IPS-18c (cell line): Measurements from ENCODE around the gene CCBE1.

Experiments
- H3K4me3 ChIP-seq: 2 replicates; pipeline ENCODE4 v1.7.0; 2013; ENCODE audit warnings: low read depth, mild to moderate bottlenecking, low read length, moderate library complexity; ENCODE audit not compliant: insufficient read depth
- H3K9me3 ChIP-seq: one replicate; pipeline ENCODE4 v1.6.1; 2013; ENCODE audit warnings: mild to moderate bottlenecking, low read length, moderate library complexity; ENCODE audit not compliant: control insufficient read depth, insufficient read depth

The CCBE1 gene

DNA sequence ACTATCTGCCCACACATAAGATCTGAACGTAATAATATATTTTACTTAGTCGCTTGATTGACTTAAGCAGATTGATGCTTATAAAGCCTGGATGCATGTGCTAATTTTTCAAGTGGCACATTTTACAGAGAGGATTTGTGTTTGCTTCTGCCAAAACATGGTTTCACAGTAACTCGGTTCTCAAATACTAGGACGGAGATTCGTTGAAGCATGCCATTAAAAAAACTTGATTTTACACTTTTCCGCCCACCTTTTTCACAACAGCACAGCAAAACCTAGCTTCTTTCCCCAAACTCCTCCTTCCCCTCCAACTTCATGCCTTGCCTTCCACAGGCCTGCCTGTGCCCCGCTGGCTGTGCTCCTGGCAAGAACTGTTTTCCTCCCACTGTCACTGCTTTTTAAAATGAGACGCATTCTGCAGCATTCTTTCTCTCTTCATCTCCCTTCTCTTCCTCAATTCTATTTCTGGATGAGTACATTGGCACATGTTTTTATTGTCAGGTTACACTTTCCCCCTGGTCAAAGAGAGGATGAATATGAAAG lies 283.0 kb downstream of the CCBE1 start:
- H3K9me3 ChIP-seq = no peaks in the 10 kb centered on the region
- H3K4me3 ChIP-seq = no peak overlapping the region

DNA sequence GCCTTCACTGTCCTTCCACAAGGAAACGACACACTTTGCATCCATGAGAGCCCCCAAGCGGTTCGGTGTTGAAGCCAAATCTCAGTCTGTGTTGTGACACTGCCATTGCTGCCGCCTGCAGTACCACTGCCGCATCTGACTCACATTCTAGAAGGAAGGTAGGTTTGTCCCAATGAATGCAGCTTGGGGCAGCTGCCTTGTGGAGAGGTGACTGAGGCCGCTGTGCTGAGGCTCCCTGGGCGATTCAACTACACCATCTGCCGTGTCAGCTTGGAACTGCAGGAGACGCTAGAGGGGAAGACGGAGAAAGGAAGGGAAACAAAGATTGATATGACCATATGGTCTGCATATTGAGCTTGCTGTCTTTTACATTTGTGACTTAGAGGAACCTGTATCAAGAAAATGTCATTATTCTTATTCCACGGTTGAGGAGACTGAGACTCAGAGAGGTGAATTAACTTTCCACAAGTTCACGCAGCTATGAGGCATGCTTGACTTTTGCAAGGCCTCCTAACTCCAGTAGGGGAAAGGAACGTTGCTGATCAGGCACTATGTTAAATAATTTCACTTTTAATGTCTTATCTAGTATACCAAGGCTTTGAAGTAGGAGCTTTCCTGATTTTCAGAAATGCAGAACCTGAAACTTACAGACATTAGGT lies 294.7 kb downstream of the CCBE1 start:
- no peak overlapping the region for H3K4me3 ChIP-seq
- no peaks in the 10 kb centered on the region for H3K9me3 ChIP-seq

DNA sequence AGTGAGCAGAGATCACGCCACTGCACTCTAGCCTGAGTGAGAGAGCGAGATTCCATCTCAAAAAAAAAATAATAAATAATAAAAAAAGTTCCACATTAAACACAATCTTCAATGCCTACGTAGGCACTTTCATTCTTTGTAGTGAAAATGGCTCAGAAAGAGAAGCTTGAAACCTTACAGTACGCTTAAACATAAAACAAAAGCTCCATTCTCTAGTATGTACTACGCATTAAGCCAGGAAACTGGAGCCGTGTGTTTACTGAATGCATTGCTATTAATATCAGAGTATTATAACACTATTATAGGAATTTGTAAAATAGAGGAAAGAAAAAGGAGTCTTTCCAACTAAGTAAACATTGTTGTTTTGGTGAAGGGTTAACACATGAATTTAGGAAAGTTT lies 296.8 kb downstream of the CCBE1 start:
- Histone ChIP-seq H3K4me3 (no peak overlapping the region), H3K9me3 (no peaks in the 10 kb centered on the region)

DNA sequence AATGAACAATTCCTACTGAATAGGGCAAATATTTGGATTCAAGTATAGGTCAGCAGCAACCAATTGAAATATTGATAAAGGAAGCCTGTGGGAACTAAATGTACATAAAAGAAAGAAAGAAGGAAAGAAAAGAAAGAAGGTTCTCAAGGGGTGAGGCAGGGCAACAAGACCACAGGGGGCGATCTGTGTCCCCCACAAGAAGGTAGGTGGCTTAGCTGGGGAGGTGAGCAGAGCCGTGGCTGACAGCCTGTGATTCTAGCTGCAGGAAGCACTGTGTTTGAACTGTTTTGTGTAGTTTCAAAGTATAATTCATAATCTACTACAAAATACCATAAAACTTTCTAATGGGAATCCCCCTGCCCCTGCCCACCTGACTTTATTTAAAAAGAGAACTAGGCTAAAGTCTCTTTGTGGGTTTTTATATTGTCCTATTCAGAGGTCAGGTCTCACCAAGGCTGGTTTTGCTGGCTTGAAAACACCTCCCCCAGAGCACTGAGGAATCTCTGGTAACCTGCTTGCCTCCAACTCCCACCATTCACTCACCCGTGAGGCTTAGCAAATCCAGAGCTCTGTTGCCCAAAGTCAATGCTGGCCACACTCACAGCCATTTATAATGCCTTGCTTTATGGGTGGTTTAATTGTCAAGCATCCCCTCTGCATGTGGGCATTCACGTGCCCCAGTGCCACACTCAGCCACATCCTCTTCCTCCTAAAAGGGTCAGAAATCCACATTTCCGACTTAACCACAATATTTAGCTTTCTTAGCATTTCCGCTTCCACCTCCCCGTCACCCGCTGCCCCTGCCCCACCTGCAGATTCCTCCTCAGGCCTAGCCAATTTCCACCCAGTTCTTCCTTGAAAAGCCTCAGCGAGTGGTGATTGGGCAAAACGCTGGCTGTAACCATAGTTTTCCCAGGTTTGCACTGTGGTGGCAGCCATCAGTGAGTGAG lies 301.7 kb downstream of the CCBE1 start:
- no peak overlapping the region for H3K4me3 ChIP-seq
- H3K9me3 ChIP-seq = peaks cover 2% of the 10 kb centered on the region

DNA sequence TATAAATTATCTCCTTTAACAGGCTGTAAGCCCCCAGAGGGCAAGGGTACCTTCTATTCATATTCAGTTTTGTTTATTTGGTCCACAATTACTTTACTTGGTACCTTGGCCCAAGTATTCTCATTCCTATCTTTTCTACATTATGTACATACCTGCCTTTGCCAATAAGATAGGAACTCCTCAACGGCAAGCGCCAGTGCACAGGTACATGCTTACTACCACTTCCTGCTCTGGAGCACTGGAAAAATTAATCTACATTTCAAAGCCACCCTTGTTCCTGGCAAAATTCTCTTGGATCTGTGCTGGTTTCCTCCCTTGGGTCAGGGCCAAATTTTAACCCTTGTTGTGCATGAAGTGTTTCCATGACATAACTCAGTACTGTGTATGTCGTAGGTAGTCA lies 303.8 kb downstream of the CCBE1 start:
- H3K4me3 ChIP-seq = no peak overlapping the region
- H3K9me3 ChIP-seq = peaks cover 2% of the 10 kb centered on the region

DNA sequence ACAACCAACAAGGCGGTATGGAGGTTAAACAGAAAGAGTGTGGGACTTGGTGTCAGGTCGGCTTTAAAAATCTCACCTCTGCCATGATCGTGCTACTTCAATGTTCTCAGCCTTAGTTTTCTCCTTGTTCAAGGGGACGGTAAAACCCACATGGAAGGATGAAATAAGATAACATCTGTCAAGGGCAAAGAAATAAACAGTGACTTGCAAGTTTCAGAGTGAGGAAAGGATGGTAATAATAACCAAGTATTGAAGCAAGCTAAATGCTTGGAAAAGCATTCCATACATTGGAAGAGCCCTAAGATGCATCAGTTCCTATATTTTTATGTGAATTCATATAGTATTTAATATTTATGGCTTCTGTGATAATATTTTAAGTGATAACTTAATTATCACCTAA lies 308.4 kb downstream of the CCBE1 start:
- peaks cover 2% of the 10 kb centered on the region for H3K9me3 ChIP-seq
- no peak overlapping the region for H3K4me3 ChIP-seq

DNA sequence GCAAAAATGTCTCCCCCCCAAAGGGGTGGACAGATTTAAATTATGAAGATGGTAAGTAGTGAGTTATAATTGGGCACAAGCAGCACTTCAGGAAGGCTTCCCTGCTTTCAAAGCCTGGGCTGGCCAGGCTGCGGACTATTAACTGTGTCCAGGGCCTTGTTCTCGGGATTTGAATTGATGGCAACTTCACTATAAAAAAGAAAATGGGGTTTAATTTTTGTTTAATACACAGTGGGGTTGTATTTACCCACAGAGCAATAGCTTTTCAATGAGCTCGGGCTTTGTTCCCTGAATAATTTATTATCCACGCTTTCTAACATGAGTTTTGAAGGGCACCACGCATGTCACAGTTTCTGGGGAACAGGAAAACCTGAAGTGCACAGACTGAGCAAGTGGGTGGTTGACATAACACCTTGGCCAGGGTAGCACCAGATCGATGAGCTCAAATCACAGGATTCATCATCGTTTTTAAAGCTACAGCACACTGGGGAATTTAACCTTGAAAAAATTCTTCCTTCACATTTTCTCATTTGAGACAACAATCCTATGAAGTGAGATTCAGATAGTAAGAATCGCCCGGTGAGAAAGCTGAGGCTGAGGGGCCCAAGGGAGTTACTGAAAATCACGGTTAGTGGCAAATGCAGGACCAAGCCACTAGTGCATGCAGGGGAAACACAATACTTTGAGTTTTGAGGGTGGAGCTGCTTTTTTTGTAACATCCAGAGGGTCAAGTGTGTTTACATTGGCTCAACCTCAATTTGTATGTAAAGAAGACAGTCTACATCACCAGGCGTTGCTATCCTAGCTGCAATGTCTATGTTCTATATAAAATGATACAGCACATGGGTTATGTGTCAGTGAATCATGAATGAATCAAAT lies 309.3 kb downstream of the CCBE1 start:
- Histone ChIP-seq H3K9me3 (peaks cover under 1% of the 10 kb centered on the region), H3K4me3 (no peak overlapping the region)

DNA sequence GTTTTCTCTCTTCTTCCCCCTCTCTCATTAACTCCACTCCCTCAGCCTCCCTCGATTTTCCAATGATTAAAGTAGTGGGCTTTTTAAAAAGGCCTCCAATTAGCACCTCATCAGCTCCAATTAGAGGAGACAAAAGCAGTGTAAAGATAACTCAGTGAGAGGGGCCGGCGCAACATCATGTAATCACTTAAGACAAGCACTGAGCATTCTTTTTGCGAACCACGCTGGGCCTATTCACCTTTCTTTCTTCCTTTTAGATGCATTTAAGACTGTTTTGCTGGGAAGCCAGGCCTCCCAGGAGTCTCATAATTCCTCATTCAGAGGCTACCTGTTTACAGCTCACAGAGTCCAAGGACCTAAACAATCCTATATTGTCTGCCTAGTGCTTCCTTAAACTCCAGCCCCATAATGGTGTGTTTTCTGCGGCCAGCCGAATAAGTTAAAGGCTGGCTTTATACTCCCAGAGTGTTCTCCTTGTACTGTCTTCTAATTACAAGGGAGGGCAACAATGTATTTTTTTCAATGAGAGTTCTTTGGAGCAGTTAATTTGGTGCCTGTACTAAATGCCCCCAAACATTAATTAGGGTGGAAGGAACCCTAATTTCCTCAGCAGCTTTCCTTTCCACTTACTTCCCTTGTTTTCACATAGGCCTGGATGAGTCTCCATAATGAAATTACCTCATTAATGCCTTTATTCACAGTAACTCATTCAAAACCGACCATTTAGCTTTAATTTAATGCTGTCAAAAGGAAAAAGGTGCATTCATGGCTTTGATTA lies 310.1 kb downstream of the CCBE1 start:
- H3K9me3 ChIP-seq = no peaks in the 10 kb centered on the region
- H3K4me3 ChIP-seq = no peak overlapping the region

DNA sequence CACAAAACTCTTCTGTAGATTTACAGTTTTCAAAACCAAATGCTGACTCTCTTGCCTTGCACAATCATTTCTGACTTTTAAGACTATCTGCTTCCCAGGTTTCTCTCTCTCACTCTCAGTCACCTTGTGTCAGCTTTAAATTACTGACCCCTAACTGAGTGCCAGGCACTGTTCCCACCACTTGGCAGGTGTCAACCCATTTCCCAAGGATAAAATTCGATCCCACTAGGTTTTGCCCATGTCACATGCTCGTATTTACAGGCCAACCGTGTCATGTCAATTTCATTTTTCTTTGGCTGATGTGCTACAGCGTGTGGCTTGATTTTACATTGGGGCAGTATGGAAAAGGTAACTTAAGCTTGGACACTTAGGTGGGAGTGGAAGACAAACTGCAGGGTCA lies 312.0 kb downstream of the CCBE1 start:
- Histone ChIP-seq H3K9me3 (no peaks in the 10 kb centered on the region), H3K4me3 (no peak overlapping the region)

DNA sequence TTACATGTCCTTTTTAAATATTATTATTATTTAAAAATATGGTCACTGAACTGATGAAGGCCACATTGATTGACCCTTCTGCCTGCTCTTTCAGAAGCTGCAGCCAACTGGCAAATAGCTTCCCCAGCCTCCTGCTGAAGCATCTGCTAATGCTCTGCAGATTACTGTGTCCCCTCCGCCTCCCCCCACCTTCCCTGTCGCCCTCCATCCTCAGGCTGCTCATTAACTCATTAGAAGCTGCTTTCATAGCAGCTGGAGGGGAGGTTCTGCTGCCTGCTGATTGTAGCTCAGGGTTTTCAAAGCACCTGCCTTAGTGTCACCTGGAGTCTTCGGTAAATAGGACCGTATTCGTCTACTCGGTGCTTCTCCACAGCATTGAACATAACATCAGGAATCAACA lies 313.4 kb downstream of the CCBE1 start:
- no peaks in the 10 kb centered on the region for H3K9me3 ChIP-seq
- H3K4me3 ChIP-seq = no peak overlapping the region

DNA sequence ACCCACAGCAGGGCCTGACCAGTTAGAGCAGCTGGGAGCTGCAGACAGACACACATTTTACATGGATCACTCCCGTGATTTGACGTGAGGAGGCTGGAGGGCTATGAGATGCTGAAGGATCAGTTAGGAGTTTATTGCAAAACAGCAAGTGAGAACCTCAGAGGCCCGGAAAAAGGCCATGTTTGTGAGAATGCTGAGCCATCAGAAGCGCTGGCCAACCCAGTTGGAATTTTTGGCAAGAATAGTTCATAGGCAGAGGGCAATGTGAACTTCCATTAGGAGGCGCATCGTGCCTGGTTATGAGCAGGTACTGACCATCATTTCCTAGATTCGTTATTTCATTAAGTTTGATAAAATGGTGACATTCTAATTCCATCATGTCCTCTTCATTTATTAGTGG lies 314.8 kb downstream of the CCBE1 start:
- Histone ChIP-seq H3K4me3 (no peak overlapping the region), H3K9me3 (no peaks in the 10 kb centered on the region)

DNA sequence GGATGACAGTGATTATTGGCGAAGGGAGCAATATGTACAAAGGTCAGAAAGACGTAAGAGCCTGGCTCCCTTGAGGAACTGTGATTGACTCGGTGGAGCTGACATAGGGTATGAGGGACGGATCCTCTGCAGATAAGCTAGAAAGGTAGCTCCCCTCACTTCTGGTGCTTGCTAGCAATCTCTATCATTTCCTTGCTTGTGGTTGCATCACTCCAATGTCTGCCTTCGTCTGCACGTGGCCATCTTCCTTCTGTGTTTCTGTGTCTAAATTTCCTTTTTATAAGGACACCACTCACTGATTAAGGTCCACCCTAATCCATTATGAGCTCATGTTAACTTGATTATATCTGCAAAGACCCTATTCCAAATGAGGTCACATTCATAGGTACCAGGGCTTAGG lies 315.3 kb downstream of the CCBE1 start:
- Histone ChIP-seq H3K9me3 (no peaks in the 10 kb centered on the region), H3K4me3 (no peak overlapping the region)
